ENCODE results near the gene CBLN4. TPM values are rescaled to one million over a fixed set of nuclear protein-coding genes. Genes with fewer than 3 reads are reported as not detected.

CBLN4 gene
- total and polyA plus RNA-seq, 4 experiments from 2014 or later = not detected

DNA sequence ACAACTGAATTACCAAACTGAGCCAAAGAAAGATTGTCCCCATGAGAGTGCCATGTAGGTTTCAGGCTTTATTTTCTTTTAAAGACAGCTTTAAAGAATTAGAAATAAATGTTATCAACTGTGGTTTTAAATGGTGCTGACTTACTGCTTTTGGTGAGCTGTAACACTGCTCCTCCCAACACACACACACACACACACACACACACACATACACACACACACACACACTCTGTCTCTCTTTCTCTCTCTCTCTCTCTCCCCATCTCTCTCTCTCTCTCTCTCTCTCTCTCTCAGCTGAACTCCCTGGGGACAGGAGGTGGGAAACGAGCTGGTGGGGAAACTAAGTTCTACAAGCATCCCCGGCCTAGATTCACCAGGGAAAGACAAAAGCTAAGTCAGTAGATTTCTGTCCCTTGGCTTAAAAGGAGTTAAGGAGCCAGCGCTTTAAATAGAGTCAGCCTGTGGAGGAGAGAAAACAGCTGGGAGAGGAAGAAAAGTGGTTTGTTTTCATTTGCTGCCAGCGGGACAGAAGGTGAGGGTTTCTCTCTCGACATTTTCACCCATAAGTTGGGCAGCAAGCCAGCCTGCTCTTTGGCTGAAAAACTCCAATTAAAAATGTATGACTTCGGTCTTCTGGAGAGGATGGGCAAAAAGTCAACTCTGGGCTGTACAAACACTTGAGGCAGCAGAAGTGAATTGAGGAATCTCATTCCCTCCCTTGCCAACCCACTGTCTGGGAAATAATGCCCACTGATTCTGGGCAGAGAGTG, 27.4 kb downstream of the CBLN4 start:
- Mint-ChIP-seq H3K9me3 (peaks cover 0 to 15% (median 3%) of the 10 kb centered on the region in 8 donors), H3K27me3 (no peaks in the 10 kb centered on the region), H3K36me3 (no peaks in the 10 kb centered on the region), H3K4me3 (no peak overlapping the region), H3K4me1 (no peaks in the 10 kb centered on the region), H3K27ac (no peak overlapping the region)
- Histone ChIP-seq H3K4me3 (ENCODE audit: low read length in 2 of 2) (no peak overlapping the region), H3K27me3 (ENCODE audit: insufficient read depth, low read length) (no peaks in the 10 kb centered on the region), H3K27ac (ENCODE audit: low read depth, low read length) (no peak overlapping the region), H3K36me3 (ENCODE audit: insufficient read depth, low read length) (no peaks in the 10 kb centered on the region), H3K9me3 (ENCODE audit: control insufficient read depth in 1 of 2, low read length in 2 of 2) (no peaks in the 10 kb centered on the region), H3K4me1 (ENCODE audit: insufficient read depth, low read length) (no peaks in the 10 kb centered on the region)
- CTCF ChIA-PET (ENCODE audit: partially characterized antibody) = no interaction called here
- intact Hi-C loops (cut with micrococcal nuclease) = no loop called here
- POLR2A ChIA-PET (ENCODE audit: partially characterized antibody) = no interaction called here
- DNase-seq = no peak

DNA sequence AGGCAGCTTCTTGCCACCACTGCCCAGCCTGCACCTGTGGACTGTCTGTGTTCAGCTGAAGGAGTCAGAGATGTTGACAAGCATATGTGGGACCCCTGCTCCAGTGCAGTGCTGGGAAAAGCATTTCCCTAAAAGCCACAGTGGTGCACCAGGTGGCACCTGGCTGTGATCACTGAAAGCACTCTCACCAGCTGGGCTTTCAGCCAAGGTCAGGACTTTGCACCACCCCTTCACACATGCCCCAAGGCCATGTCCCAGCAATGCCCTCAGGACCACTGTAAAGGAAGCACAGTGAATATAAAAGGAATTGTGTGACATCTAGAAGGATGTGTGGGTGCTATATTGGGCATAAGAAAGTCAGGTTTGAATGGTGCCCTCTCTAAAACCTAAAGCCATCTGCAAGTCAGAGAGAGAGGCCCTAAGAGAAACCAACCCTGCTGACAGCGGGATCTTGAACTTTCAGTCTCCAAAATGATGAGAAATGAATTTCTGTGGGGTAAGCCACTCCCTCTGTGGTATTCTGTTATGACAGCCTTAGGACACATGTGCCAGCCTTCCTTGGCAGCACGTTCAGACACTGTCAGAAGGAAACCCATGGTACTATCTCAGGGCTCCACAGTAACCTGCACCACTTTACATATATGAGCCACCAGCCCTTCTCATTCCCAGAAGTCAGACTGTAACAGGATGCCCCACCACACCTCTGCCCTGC, 30.7 kb downstream of the CBLN4 start:
- peaks cover 0 to 8% (median 1%) of the 10 kb centered on the region in 8 donors for H3K9me3 Mint-ChIP-seq
- Histone ChIP-seq H3K9me3 (ENCODE audit: control insufficient read depth in 1 of 2, low read length in 2 of 2) (no peaks in the 10 kb centered on the region), H3K27me3 (ENCODE audit: insufficient read depth, low read length) (no peaks in the 10 kb centered on the region), H3K4me1 (ENCODE audit: insufficient read depth, low read length) (no peaks in the 10 kb centered on the region), H3K4me3 (ENCODE audit: low read length in 2 of 2) (no peak overlapping the region), H3K27ac (ENCODE audit: low read depth, low read length) (no peak overlapping the region), H3K36me3 (ENCODE audit: insufficient read depth, low read length) (no peaks in the 10 kb centered on the region)
- H3K4me1 Mint-ChIP-seq = no peaks in the 10 kb centered on the region
- intact Hi-C loops (cut with micrococcal nuclease) = no loop called here
- no peak for DNase-seq
- ChIA-PET CTCF (ENCODE audit: partially characterized antibody) (no interaction called here), POLR2A (ENCODE audit: partially characterized antibody) (no interaction called here)
- H3K27ac Mint-ChIP-seq = no peak overlapping the region
- no peak overlapping the region for H3K4me3 Mint-ChIP-seq
- H3K27me3 Mint-ChIP-seq = no peaks in the 10 kb centered on the region
- no peaks in the 10 kb centered on the region for H3K36me3 Mint-ChIP-seq

DNA sequence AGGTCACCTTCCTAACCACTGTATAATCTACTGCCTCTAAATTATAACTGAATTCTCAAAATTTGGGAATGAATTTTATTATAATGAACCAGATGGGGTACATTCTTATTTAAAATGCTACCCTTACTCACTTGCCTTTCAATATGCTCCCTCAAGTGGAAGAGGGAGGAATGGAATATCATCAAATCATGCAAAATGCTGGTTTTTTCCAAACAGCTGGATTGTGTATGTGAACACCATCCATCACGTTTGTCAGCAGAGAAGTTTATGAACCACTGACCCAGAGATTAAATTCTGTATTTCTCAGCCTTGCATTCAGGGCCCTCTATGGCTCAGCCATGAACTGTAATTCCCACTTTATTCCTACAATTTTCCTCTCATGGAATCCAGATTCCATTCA, 40.5 kb downstream of the CBLN4 start:
- no peak for DNase-seq
- CTCF ChIA-PET (ENCODE audit: partially characterized antibody) = no interaction called here
- no peaks in the 10 kb centered on the region for H3K36me3 ChIP-seq (ENCODE audit: insufficient read depth, low read length)
- intact Hi-C loops (cut with micrococcal nuclease) = no loop called here
- H3K4me3 Mint-ChIP-seq = no peak overlapping the region
- no peak overlapping the region for H3K4me3 ChIP-seq (ENCODE audit: low read length in 2 of 2)
- H3K4me1 ChIP-seq (ENCODE audit: insufficient read depth, low read length) = no peaks in the 10 kb centered on the region
- H3K27me3 Mint-ChIP-seq = no peaks in the 10 kb centered on the region
- POLR2A ChIA-PET (ENCODE audit: partially characterized antibody) = no interaction called here
- H3K36me3 Mint-ChIP-seq = no peaks in the 10 kb centered on the region
- no peaks in the 10 kb centered on the region for H3K27me3 ChIP-seq (ENCODE audit: insufficient read depth, low read length)
- H3K9me3 Mint-ChIP-seq = peaks cover 3 to 12% (median 6%) of the 10 kb centered on the region in 8 donors
- H3K9me3 ChIP-seq (ENCODE audit: control insufficient read depth in 1 of 2, low read length in 2 of 2) = no peaks in the 10 kb centered on the region
- no peaks in the 10 kb centered on the region for H3K4me1 Mint-ChIP-seq
- no peak overlapping the region for H3K27ac Mint-ChIP-seq
- no peak overlapping the region for H3K27ac ChIP-seq (ENCODE audit: low read depth, low read length)

DNA sequence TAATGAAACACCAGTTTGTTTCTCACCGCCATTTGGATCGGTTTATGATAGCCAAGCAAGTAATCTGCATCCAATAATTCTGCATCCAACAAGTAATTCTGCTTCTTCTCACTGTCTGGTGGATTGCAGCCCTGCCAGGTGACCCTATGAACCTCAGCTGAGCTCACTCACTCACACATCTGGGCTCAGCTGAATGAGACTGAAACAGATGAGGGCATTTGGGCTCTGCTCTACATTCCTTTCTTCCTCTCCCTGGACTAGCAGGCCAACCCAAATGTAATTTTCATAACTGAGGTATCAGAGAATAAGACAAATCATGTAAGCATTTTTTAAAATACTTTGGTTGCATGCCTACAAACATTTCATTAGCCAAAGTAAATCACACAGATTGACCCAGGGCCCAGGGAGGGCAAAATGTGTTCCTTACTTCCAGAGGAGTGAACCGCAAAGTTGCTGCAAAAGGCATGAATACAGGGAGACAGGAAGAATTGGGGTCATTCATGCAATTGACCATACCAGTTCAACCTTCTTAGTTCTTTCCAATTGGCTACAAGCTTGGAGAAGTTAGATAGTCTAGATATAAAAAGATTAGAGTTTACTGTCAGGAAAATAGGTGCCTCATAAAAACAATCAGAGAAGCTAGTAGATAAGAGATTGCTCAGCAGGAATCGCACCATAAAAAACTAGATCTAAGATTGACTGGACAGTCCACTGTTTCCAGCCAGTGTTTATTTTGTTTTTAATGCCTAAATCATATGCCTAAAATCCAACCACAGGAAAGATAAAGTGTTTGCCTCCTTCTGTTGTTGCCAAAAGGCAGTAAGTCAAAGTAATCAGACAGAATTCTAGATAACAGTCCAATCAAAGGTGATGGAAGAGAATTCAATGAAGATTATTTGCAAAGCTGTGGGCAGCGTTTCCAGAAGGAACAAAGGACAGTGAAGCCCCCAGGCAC, 43.7 kb downstream of the CBLN4 start:
- no peak overlapping the region for H3K4me3 Mint-ChIP-seq
- H3K36me3 Mint-ChIP-seq = no peaks in the 10 kb centered on the region
- Histone ChIP-seq H3K9me3 (ENCODE audit: control insufficient read depth in 1 of 2, low read length in 2 of 2) (no peaks in the 10 kb centered on the region), H3K27me3 (ENCODE audit: insufficient read depth, low read length) (no peaks in the 10 kb centered on the region), H3K27ac (ENCODE audit: low read depth, low read length) (no peak overlapping the region), H3K4me3 (ENCODE audit: low read length in 2 of 2) (no peak overlapping the region), H3K36me3 (ENCODE audit: insufficient read depth, low read length) (no peaks in the 10 kb centered on the region), H3K4me1 (ENCODE audit: insufficient read depth, low read length) (no peaks in the 10 kb centered on the region)
- CTCF ChIA-PET (ENCODE audit: partially characterized antibody) = no interaction called here
- no peak overlapping the region for H3K27ac Mint-ChIP-seq
- peaks cover 2 to 10% (median 5%) of the 10 kb centered on the region in 8 donors for H3K9me3 Mint-ChIP-seq
- POLR2A ChIA-PET (ENCODE audit: partially characterized antibody) = no interaction called here
- H3K4me1 Mint-ChIP-seq = no peaks in the 10 kb centered on the region
- no peaks in the 10 kb centered on the region for H3K27me3 Mint-ChIP-seq
- DNase-seq = no peak
- intact Hi-C loops (cut with micrococcal nuclease) = no loop called here

DNA sequence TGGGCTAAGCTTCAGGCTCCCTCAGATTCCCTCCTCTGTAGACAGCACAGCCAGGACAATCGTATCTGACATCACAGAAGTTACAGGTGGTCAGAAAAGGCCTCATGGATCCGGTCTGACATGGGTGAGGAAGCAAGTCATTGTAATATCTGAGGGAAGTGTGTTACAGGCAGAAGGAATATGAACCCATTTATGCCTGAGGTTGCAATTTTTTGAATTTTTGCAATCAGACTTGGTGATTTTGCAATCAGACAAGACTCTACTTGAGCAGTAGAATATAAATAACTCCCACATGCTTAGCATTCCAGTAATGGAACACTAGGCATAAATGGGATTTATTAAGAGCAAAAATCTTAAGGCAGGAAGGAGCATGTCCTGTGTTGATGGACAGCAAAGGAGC, 52.1 kb downstream of the CBLN4 start:
- no peaks in the 10 kb centered on the region for H3K27me3 ChIP-seq (ENCODE audit: insufficient read depth, low read length)
- H3K9me3 ChIP-seq (ENCODE audit: control insufficient read depth in 1 of 2, low read length in 2 of 2) = no peaks in the 10 kb centered on the region
- H3K4me3 Mint-ChIP-seq = no peak overlapping the region
- H3K27me3 Mint-ChIP-seq = no peaks in the 10 kb centered on the region
- POLR2A ChIA-PET (ENCODE audit: partially characterized antibody) = no interaction called here
- no peak for DNase-seq
- no peak overlapping the region for H3K4me3 ChIP-seq (ENCODE audit: low read length in 2 of 2)
- H3K27ac Mint-ChIP-seq = no peak overlapping the region
- peaks cover 2 to 24% (median 8%) of the 10 kb centered on the region in 8 donors for H3K9me3 Mint-ChIP-seq
- intact Hi-C loops (cut with micrococcal nuclease) = no loop called here
- no peaks in the 10 kb centered on the region for H3K4me1 Mint-ChIP-seq
- H3K4me1 ChIP-seq (ENCODE audit: insufficient read depth, low read length) = no peaks in the 10 kb centered on the region
- no peak overlapping the region for H3K27ac ChIP-seq (ENCODE audit: low read depth, low read length)
- H3K36me3 Mint-ChIP-seq = no peaks in the 10 kb centered on the region
- CTCF ChIA-PET (ENCODE audit: partially characterized antibody) = no interaction called here
- H3K36me3 ChIP-seq (ENCODE audit: insufficient read depth, low read length) = no peaks in the 10 kb centered on the region

DNA sequence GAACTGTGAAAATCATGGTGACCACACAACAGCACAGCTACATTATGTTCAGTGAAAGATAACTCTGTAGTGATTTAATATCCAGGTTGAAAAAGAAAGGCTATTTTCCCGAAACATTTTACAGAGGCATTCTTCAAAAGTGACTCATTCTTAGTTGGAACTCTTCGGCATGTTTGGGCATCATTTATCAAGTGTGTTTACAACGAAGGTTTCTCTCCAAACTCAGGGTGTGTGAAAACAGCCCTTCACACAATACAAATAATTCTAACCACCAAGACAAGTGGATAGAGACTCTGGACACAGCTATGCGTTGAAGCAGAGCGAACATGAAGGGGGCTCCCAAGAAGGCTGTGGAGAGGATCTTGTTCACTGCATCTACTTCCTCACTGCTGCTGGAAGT, 57.6 kb downstream of the CBLN4 start:
- Histone ChIP-seq H3K36me3 (ENCODE audit: insufficient read depth, low read length) (no peaks in the 10 kb centered on the region), H3K27ac (ENCODE audit: low read depth, low read length) (no peak overlapping the region), H3K4me1 (ENCODE audit: insufficient read depth, low read length) (no peaks in the 10 kb centered on the region), H3K4me3 (ENCODE audit: low read length in 2 of 2) (no peak overlapping the region), H3K27me3 (ENCODE audit: insufficient read depth, low read length) (no peaks in the 10 kb centered on the region), H3K9me3 (ENCODE audit: control insufficient read depth in 1 of 2, low read length in 2 of 2) (no peaks in the 10 kb centered on the region)
- no peak for DNase-seq
- ChIA-PET CTCF (ENCODE audit: partially characterized antibody) (no interaction called here), POLR2A (ENCODE audit: partially characterized antibody) (no interaction called here)
- Mint-ChIP-seq H3K36me3 (no peaks in the 10 kb centered on the region), H3K27me3 (peaks cover 0 to 1% of the 10 kb centered on the region in 2 donors), H3K27ac (no peak overlapping the region), H3K9me3 (peaks cover 4 to 13% (median 7%) of the 10 kb centered on the region in 8 donors), H3K4me3 (no peak overlapping the region), H3K4me1 (no peaks in the 10 kb centered on the region)
- intact Hi-C loops (cut with micrococcal nuclease) = no loop called here
